ENCODE data around the gene MYO15B.

- TF ChIP-seq CTCF (IDR thresholded peaks at IDR 0.05) (no peak), POLR2A (IDR thresholded peaks at IDR 0.05) (no peak)
These were observed 20.8 kb upstream of the MYO15B start for GRCh38 chr17:75566834-75567233.

Data from uterus (tissue), 2 donors.